DND-41 (cell line): ENCODE results near the gene MS4A3.
"Not testable (repeated sequence)": the region's sequence is repeated elsewhere in the genome, so short reads cannot be mapped to it uniquely, and the experiment has no call there.

ENCODE experiments used
- ATAC-seq: fragments of 200-7000 bp; cut with Tn5 transposase; 3 replicates; pipeline ENCODE4 v1.9.1; 2021; ENCODE audit warnings: low read depth; ENCODE audit not compliant: insufficient read depth
- DNase-seq: peaks from one replicate; pipeline ENCODE4 v3.0.0-alpha.2; 2020
- H2AFZ ChIP-seq: 2 replicates; pipeline ENCODE4 v1.6.0; 2012; ENCODE audit warnings: low read depth, low read length
- H3K27ac ChIP-seq: 2 replicates; pipeline ENCODE4 v1.5.1; 2012; ENCODE audit warnings: low read length, inconsistent platforms
- H3K27me3 ChIP-seq: fragments of 200-600 bp; sonication (generic); 2 replicates; pipeline ENCODE4 v1.6.0; 2012; ENCODE audit warnings: low read length, mild to moderate bottlenecking, inconsistent platforms; ENCODE audit not compliant: insufficient read depth, poor library complexity
- H3K36me3 ChIP-seq: 2 replicates; pipeline ENCODE4 v1.5.1; 2012; ENCODE audit warnings: low read length, inconsistent platforms; ENCODE audit not compliant: insufficient read depth
- H3K4me1 ChIP-seq: 2 replicates; pipeline ENCODE4 v1.5.1; 2012; ENCODE audit warnings: mild to moderate bottlenecking, low read length; ENCODE audit not compliant: insufficient read depth
- H3K4me2 ChIP-seq: 2 replicates; pipeline ENCODE4 v1.6.0; 2012; ENCODE audit warnings: mild to moderate bottlenecking, moderate library complexity, low read length, inconsistent platforms; ENCODE audit not compliant: insufficient read depth
- H3K4me3 ChIP-seq, 2 experiments: fragments of 200-600 bp in 1 of 2; shearing (Covaris generic) in 1 of 2; 2 replicates each; pipeline ENCODE4 v1.5.1; 2012 to 2016; ENCODE audit warnings: inconsistent platforms in 2 of 2, low read length in 2 of 2, mild to moderate bottlenecking in 2 of 2, low read depth in 1 of 2, moderate library complexity in 1 of 2
- H3K79me2 ChIP-seq: 2 replicates; pipeline ENCODE4 v1.6.0; 2012; ENCODE audit warnings: low read length, inconsistent platforms; ENCODE audit not compliant: insufficient read depth
- H3K9ac ChIP-seq: 2 replicates; pipeline ENCODE4 v1.6.0; 2012; ENCODE audit warnings: low read depth, mild to moderate bottlenecking, inconsistent platforms, low read length, moderate library complexity
- H3K9me3 ChIP-seq: 2 replicates; pipeline ENCODE4 v1.5.1; 2012; ENCODE audit warnings: low read length, moderate library complexity, mild to moderate bottlenecking, inconsistent platforms; ENCODE audit not compliant: insufficient read depth, severe bottlenecking
- H4K20me1 ChIP-seq: 2 replicates; pipeline ENCODE4 v1.6.0; 2012; ENCODE audit warnings: low read length; ENCODE audit not compliant: insufficient read depth
- EZH2 ChIP-seq: IDR thresholded peaks from 3 replicates; pipeline ENCODE4 v1.6.1; 2012; ENCODE audit warnings: borderline replicate concordance, low read depth, mild to moderate bottlenecking, moderate library complexity, low read length, inconsistent platforms; ENCODE audit not compliant: severe bottlenecking
- TF ChIP-seq, protein P1 (sequence below): IDR thresholded peaks from 2 replicates; pipeline ENCODE4 v1.5.1; 2012; ENCODE audit warnings: borderline replicate concordance, low read length, moderate library complexity, mild to moderate bottlenecking; ENCODE audit not compliant: poor library complexity, severe bottlenecking; ENCODE audit errors: extremely low read depth

Gene MS4A3, protein sequence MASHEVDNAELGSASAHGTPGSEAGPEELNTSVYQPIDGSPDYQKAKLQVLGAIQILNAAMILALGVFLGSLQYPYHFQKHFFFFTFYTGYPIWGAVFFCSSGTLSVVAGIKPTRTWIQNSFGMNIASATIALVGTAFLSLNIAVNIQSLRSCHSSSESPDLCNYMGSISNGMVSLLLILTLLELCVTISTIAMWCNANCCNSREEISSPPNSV

DNA sequence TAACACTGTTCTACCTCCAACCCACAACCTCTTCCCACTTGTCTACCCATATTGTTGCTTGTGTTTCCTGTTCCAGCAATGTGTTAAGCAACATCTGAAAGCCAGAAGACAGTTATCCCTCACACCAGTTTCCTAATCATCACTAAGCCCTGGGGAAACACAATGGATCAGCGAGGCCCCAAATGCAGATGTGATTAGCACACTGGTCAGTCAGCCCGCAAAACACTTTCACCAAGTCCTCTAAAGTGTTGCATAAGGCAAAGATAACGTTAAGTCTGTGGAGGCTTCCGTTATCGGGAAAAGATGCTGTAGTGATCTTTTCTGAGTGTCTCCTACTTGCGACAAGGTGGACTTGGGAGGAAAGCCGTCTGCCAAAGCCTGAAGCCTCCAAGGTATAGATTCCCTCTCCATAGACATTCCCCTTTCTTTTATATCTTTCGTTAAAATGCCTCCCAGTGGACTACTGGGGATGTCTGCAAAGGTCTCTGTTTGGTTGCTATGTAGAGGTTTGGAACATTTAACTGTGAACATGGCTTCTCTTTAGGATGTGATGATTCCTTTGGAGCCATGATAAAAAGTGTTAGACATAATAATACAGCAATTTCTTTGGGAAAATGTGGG lies at the start of gene MS4A3:
Gene MS4A3, plus strand, starts transcription at position 317 of the 621 bp plus-strand sequence. CDS start 4,496 bp downstream, outside the sequence.
- no peaks in the 10 kb centered on the region for H3K4me1 ChIP-seq
- H3K27me3 ChIP-seq, result no peaks in the 10 kb centered on the region
- no peak within 1 kb of the TSS for H3K4me3 ChIP-seq
- no peak within 1 kb of the TSS for H3K4me2 ChIP-seq
- DNase-seq (no peak), ATAC-seq (no peak)
- H3K9ac ChIP-seq, result no peak within 1 kb of the TSS
- no peaks in the 10 kb centered on the region for H3K9me3 ChIP-seq
- H4K20me1 ChIP-seq, result no peaks in the 10 kb centered on the region
- no peaks in the 10 kb centered on the region for H3K79me2 ChIP-seq
- H3K36me3 ChIP-seq, result no peaks in the 10 kb centered on the region
- H3K27ac ChIP-seq, result no peak within 1 kb of the TSS
- no peak within 1 kb of the TSS; the same call in 1 of the 2 replicates for H2AFZ ChIP-seq
- TF ChIP-seq, protein P1, sequence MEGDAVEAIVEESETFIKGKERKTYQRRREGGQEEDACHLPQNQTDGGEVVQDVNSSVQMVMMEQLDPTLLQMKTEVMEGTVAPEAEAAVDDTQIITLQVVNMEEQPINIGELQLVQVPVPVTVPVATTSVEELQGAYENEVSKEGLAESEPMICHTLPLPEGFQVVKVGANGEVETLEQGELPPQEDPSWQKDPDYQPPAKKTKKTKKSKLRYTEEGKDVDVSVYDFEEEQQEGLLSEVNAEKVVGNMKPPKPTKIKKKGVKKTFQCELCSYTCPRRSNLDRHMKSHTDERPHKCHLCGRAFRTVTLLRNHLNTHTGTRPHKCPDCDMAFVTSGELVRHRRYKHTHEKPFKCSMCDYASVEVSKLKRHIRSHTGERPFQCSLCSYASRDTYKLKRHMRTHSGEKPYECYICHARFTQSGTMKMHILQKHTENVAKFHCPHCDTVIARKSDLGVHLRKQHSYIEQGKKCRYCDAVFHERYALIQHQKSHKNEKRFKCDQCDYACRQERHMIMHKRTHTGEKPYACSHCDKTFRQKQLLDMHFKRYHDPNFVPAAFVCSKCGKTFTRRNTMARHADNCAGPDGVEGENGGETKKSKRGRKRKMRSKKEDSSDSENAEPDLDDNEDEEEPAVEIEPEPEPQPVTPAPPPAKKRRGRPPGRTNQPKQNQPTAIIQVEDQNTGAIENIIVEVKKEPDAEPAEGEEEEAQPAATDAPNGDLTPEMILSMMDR, result no peak
- TF ChIP-seq EZH2, result no peak

DNA sequence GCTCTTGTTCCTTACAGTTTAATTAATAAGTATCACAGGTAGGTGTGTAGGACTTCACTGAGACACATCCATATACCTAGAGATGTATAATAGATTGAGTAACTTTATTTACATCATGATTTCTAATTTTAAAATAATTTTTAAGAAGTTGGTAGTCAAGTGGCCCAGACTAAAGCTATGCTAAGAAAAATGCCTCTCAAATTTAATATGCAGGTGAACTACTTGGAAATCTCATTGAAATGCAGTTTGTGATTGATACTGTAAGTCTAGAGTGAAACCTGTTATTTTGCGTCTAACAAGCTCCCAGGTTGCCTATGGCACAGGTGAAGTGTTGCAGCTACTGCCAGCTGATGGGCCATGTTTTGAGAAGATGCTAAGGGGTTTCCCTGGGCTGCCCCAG lies 39.6 kb upstream of the MS4A3 start, which contains the start of gene OOSP4B:
Gene OOSP4B, plus strand, starts transcription at position 301 of the 400 bp plus-strand sequence.
- Histone ChIP-seq H3K4me1 (no peaks in the 10 kb centered on the region), H3K4me2 (no peak within 1 kb of the TSS), H3K36me3 (no peaks in the 10 kb centered on the region), H3K27me3 (no peaks in the 10 kb centered on the region), H3K27ac (no peak within 1 kb of the TSS), H2AFZ (no peak within 1 kb of the TSS), H4K20me1 (no peaks in the 10 kb centered on the region), H3K79me2 (no peaks in the 10 kb centered on the region), H3K4me3 (no peak within 1 kb of the TSS), H3K9ac (no peak within 1 kb of the TSS), H3K9me3 (no peaks in the 10 kb centered on the region)
- ATAC-seq (no peak), DNase-seq (no peak)
- TF ChIP-seq, protein P1, result no peak
- no peak for TF ChIP-seq EZH2

DNA sequence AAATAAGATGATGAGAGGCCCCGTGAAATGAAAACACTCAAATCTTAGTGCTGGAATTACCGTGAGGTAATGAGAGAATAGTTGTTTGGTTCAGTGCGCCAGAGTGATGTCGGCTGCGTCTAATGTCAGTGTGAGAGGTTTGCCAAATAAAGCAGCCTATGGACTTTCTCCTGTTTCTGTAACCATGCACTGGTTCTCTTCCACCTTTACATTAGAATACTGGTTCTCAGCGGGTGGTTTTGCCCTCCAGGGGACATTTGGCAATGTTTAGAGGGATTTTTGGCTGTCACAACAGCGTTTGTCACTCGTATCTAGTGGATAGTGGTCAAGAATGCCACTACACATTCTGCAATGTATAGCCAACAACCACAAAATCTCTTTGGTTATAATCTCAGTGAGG lies 38.4 kb upstream of the MS4A3 start:
- Histone ChIP-seq H3K9ac (no peak overlapping the region), H3K4me2 (no peak overlapping the region), H4K20me1 (no peaks in the 10 kb centered on the region), H3K27me3 (no peaks in the 10 kb centered on the region), H3K27ac (no peak overlapping the region), H3K4me1 (no peaks in the 10 kb centered on the region), H3K36me3 (no peaks in the 10 kb centered on the region), H3K9me3 (no peaks in the 10 kb centered on the region), H2AFZ (no peak overlapping the region), H3K4me3 (no peak overlapping the region), H3K79me2 (no peaks in the 10 kb centered on the region)
- no peak for DNase-seq
- ATAC-seq, result no peak
- TF ChIP-seq, protein P1, result no peak
- TF ChIP-seq EZH2, result no peak

GRCh38 chr11:60020376-60020775 lies 36.1 kb upstream of the MS4A3 start:
- not testable (repeated sequence) for ATAC-seq, H3K36me3 ChIP-seq, H2AFZ ChIP-seq, H3K9ac ChIP-seq, H3K79me2 ChIP-seq, H3K27me3 ChIP-seq, H3K4me3 ChIP-seq, H3K9me3 ChIP-seq, H3K27ac ChIP-seq, DNase-seq, H3K4me2 ChIP-seq, H4K20me1 ChIP-seq, H3K4me1 ChIP-seq
